ENCODE measurements around the gene U2AF2. TPM values are rescaled to one million over a fixed set of nuclear protein-coding genes. Genes with fewer than 3 reads are reported as not detected.

The U2AF2 gene
- total and polyA plus RNA-seq, 2 of the 8 experiments (the other 6 are each of a cell fraction or from before 2014, with no cell fraction given) = 162 to 252 TPM

DNA sequence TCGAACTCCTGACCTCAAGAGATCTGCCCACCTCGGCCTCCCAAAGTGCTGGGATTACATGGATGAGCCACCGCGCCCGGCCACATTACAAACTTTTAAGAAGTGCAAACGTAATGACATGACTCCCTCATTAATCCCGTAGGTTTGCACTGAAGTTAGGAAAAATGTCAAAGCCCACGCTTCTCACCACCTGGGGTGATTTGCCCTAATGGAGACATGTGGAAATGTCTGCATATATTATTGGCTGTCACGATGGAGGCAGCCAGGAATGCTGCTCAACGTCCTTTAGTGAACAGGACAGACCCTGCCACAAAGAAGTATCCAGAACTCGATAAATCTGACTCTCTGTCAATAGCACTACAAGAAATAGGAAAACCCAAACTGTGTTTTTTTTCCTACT lies 62.4 kb downstream of the U2AF2 start:
- Histone ChIP-seq H3K9me3 (ENCODE audit: insufficient read depth in 2 of 2, low read depth in 1 of 2, low read length in 1 of 2) (peaks cover 42 to 85% of the 10 kb centered on the region in 2 experiments), H2AK5ac (ENCODE audit: low read depth, low read length) (no peak overlapping the region), H4K20me1 (replicated peaks in 1 of 2; ENCODE audit: control insufficient read depth in 1 of 2, insufficient read depth in 2 of 2, low read length in 2 of 2) (no peaks in the 10 kb centered on the region), H4K91ac (replicated peaks; ENCODE audit: insufficient read length, low read length) (no peak overlapping the region), H2BK5ac (ENCODE audit: low read depth, low read length) (no peak overlapping the region), H3K56ac (replicated peaks; ENCODE audit: insufficient read length, low read depth, low read length) (no peak overlapping the region), H3K23me2 (ENCODE audit: low read depth, low read length) (no peaks in the 10 kb centered on the region), H3K14ac (ENCODE audit: insufficient read length) (no peak overlapping the region), H3K4me2 (ENCODE audit: insufficient read depth in 1 of 2, low read depth in 2 of 2, low read length in 2 of 2) (no peak overlapping the region), H3K4me3 (ENCODE audit: extremely low read depth in 1 of 4, insufficient read depth in 2 of 4, low read depth in 3 of 4, low read length in 4 of 4) (no peak overlapping the region), H2BK12ac (ENCODE audit: low read depth, low read length) (no peak overlapping the region), H3K27me3 (replicated peaks in 1 of 4; ENCODE audit: control insufficient read depth in 3 of 4, extremely low read depth in 1 of 4, insufficient read depth in 3 of 4, low read length in 3 of 4) (no peaks in the 10 kb centered on the region), H3K27ac (ENCODE audit: low read depth, low read length) (no peak overlapping the region), H3K23ac (ENCODE audit: insufficient read length) (no peak overlapping the region), H3K79me1 (ENCODE audit: low read depth, low read length) (no peaks in the 10 kb centered on the region), H2BK15ac (ENCODE audit: low read length) (no peak overlapping the region), H2AFZ (ENCODE audit: low read length) (no peak overlapping the region), H3K79me2 (ENCODE audit: control insufficient read depth in 1 of 2, insufficient read depth in 2 of 2, low read length in 2 of 2) (no peaks in the 10 kb centered on the region), H3K4me1 (replicated peaks in 1 of 4; ENCODE audit: control insufficient read depth in 3 of 4, insufficient read depth in 4 of 4, low read length in 3 of 4) (no peaks in the 10 kb centered on the region), H3K36me3 (ENCODE audit: control insufficient read depth in 2 of 4, insufficient read depth in 4 of 4, low read length in 3 of 4) (no peaks in the 10 kb centered on the region), H4K5ac (ENCODE audit: insufficient read length, low read depth, low read length) (no peak overlapping the region), H3K18ac (ENCODE audit: extremely low read depth, low read length) (no peak overlapping the region), H2BK120ac (replicated peaks; ENCODE audit: low read depth, low read length) (no peak overlapping the region), H3K4ac (replicated peaks; ENCODE audit: insufficient read length, low read depth, low read length) (no peak overlapping the region), H4K8ac (ENCODE audit: extremely low read depth, insufficient read depth, low read length) (no peak overlapping the region), H3K9ac (replicated peaks in 1 of 4; ENCODE audit: extremely low read depth in 1 of 4, low read depth in 3 of 4, low read length in 3 of 4) (no peak overlapping the region), H2BK20ac (ENCODE audit: low read length) (no peak overlapping the region)
- DNase-seq (ENCODE audit: low read depth in 1 of 2, low spot score in 2 of 2) = no peak
- FAIRE-seq = no peak
- CTCF ChIA-PET (ENCODE audit: partially characterized antibody) = interaction anchor here (0.6 kb wide), 1 partner anchor 262 kb away, joined by 3 read pairs; no protein-coding TSS in a partner anchor
- 81% methylated on average over 11 of the region's 11 CpGs; no CpG with 5 or more reads in 1 of the 2 experiments for WGBS, 2 experiments (ENCODE audit: extremely low coverage in 1 of 2, insufficient coverage in 1 of 2, insufficient read length in 1 of 2, insufficient replicate concordance in 2 of 2, low coverage in 1 of 2, low lambda C conversion rate in 2 of 2, missing lambda C conversion rate in 1 of 2)
- POLR2A ChIA-PET (ENCODE audit: partially characterized antibody) = interaction anchor here (1.3 kb wide), 1 partner anchor 14 kb away, joined by 3 read pairs; no protein-coding TSS in a partner anchor
- TF ChIP-seq CBX8 (IDR thresholded peaks at IDR 0.05; ENCODE audit: borderline replicate concordance, low read depth, low read length) (no peak), POLR2AphosphoS5 (IDR thresholded peaks at IDR 0.05; ENCODE audit: low read depth, low read length) (no peak), PHF8 (conservative IDR thresholded peaks at IDR 0.05; ENCODE audit: low read depth, low read length) (no peak), ZNF274 (IDR thresholded peaks at IDR 0.05; ENCODE audit: borderline replicate concordance, extremely low read depth, low read length) (no peak), SP4 (IDR thresholded peaks at IDR 0.05; ENCODE audit: low read length) (no peak), SAP30 (IDR thresholded peaks at IDR 0.05; ENCODE audit: insufficient read depth, insufficient replicate concordance, low read length) (no peak), MAFK (IDR thresholded peaks at IDR 0.05; ENCODE audit: low read depth, low read length) (no peak), BRCA1 (IDR thresholded peaks at IDR 0.05; ENCODE audit: low read depth, low read length) (no peak), TEAD4 (IDR thresholded peaks at IDR 0.05; ENCODE audit: low read depth, low read length) (no peak), TBP (IDR thresholded peaks at IDR 0.05; ENCODE audit: low read depth, low read length) (no peak), TAF7 (optimal IDR thresholded peaks at IDR 0.05; ENCODE audit: borderline replicate concordance, low read depth, low read length) (no peak), CEBPB (IDR thresholded peaks at IDR 0.05; ENCODE audit: low read depth, low read length) (no peak), POLR2A (IDR thresholded peaks at IDR 0.05; ENCODE audit: control extremely low read depth in 1 of 2, low read depth in 2 of 2, low read length in 2 of 2) (no peak), BCL11A (IDR thresholded peaks at IDR 0.05; ENCODE audit: low read depth in 2 of 2, low read length in 2 of 2) (no peak)

Measured in H1 (cell line).